DND-41 (cell line): ENCODE measurements around the gene RAET1E.

Experiments used
- CTCF ChIP-seq: IDR thresholded peaks from 2 replicates; pipeline ENCODE4 v1.5.1; 2012; ENCODE audit warnings: borderline replicate concordance, low read length, moderate library complexity, mild to moderate bottlenecking; ENCODE audit not compliant: poor library complexity, severe bottlenecking; ENCODE audit errors: extremely low read depth
- EZH2 ChIP-seq: IDR thresholded peaks from 3 replicates; pipeline ENCODE4 v1.6.1; 2012; ENCODE audit warnings: borderline replicate concordance, low read depth, mild to moderate bottlenecking, moderate library complexity, low read length, inconsistent platforms; ENCODE audit not compliant: severe bottlenecking

GRCh38 chr6:149860513-149860833 is 37.4 kb downstream of the RAET1E start:
- no peak for TF ChIP-seq CTCF
- no peak for TF ChIP-seq EZH2
